Measurements from ENCODE around the gene AGAP1.

Gene AGAP1

DNA sequence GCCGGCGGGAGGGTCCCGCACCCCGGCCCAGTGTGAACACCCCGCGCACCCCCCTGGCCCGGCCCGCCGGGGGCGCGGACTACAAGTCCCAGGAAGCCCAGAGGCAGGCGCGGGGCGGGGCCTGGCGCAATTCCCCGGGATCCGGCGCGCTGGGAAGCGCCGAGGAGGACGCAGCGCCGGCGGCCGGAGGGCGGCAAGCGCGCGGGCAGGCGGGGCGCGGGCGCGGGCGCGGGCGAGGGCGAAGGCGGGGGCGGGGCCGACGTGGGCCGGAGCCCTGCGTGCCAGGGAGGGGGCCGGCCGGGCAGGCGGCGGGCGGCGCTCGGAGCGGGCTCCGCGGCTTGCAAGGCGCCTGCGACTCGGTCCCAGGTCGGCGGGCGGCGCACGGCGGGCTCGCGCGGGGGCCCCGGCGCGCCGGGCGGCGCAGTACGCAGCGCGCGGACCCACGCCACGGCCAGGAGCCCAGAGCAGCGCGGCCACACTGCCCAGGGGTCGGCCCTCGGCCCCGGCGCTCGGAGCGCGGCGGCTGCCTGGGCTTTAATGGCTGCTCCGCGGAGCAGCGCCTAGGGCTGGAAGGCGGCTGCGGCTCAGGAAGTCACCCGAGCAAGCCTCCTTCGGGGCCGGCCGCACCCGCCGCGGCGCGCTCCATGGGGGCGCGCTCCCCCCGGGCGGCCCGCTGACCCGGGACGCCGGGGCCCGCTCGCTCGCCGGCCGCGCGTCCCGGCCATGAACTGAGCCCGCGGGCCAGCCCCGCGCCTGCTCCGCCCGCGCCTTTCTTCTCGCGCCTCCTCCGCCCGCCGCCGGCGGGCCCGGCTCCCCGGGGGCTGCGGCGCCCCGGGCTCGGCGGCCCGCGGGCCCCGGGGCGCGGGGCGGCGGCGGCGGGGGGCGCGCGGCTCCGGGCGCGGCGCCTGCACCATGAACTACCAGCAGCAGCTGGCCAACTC, at the start of gene AGAP1:
Gene AGAP1, plus strand, starts transcription at position 269 of the 941 bp plus-strand sequence.
- peak; percentile 85 to 93 for DNase-seq (ENCODE audit: low read depth in 2 of 2)
- TF ChIP-seq, protein P1, sequence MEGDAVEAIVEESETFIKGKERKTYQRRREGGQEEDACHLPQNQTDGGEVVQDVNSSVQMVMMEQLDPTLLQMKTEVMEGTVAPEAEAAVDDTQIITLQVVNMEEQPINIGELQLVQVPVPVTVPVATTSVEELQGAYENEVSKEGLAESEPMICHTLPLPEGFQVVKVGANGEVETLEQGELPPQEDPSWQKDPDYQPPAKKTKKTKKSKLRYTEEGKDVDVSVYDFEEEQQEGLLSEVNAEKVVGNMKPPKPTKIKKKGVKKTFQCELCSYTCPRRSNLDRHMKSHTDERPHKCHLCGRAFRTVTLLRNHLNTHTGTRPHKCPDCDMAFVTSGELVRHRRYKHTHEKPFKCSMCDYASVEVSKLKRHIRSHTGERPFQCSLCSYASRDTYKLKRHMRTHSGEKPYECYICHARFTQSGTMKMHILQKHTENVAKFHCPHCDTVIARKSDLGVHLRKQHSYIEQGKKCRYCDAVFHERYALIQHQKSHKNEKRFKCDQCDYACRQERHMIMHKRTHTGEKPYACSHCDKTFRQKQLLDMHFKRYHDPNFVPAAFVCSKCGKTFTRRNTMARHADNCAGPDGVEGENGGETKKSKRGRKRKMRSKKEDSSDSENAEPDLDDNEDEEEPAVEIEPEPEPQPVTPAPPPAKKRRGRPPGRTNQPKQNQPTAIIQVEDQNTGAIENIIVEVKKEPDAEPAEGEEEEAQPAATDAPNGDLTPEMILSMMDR (IDR thresholded peaks at IDR 0.05; ENCODE audit: low read depth, low read length) = no peak
- peak within 1 kb of the TSS; percentile 65 to 67 for H3K4me3 ChIP-seq (replicated peaks in 1 of 2; ENCODE audit: low read depth in 2 of 2, low read length in 2 of 2)

DNA sequence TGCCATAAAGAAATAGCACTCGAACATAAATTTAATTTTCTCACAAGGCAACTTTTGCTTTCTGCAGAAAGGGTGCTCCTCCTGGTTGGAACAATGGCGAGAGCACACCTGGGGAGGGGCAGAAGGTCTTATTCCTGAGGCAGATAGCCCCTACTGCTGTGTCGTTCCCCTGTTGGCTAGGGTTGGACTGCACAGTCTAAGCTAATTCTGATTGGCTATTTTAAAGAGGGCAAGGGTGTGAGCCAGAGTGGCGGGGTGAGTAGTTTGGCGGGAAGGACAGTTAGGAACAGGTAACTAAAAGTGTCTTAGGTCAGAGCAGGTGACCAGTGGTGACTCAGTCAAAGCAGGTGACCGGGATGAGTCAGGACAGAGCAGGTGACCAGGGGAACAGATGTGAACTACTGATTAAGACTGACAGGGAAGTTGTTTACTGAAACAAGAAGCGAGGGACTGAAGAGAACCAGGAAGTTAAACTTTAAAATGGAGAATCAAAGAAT, 49.7 kb upstream of the AGAP1 start:
- TF ChIP-seq, protein P1 (IDR thresholded peaks at IDR 0.05; ENCODE audit: low read depth, low read length) = no peak
- DNase-seq (ENCODE audit: low read depth in 2 of 2) = no peak

GRCh38 chr2:235445116-235445515, 48.7 kb upstream of the AGAP1 start:
- DNase-seq (ENCODE audit: low read depth in 2 of 2) = no peak
- H3K4me3 ChIP-seq (replicated peaks in 1 of 2; ENCODE audit: low read depth in 2 of 2, low read length in 2 of 2) = no peak overlapping the region

More for the DNA sequence above, 49.7 kb upstream of the AGAP1 start:
- no peak overlapping the region for H3K4me3 ChIP-seq (replicated peaks in 1 of 2; ENCODE audit: low read depth in 2 of 2, low read length in 2 of 2)

DNA sequence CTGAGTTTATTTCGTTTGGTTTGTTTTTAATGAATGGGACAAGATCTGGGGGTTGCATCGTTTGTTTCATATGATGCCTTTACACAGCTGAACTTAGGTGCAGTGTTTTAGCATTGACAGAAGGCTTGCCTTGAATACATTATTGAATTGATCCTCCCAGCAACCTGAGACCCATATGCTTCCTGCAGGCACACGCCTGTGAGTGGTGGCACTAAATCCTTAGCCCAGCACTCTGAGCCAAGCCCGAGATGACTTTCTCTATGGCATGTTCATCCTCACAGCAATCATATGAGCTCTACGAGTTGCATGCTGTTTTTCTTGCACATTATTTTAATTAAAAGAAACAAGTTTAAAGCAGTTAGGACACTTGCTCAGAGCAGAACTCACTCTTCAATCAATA, 47.8 kb upstream of the AGAP1 start:
- TF ChIP-seq, protein P1 (IDR thresholded peaks at IDR 0.05; ENCODE audit: low read depth, low read length) = no peak
- no peak overlapping the region for H3K4me3 ChIP-seq (replicated peaks in 1 of 2; ENCODE audit: low read depth in 2 of 2, low read length in 2 of 2)
- DNase-seq (ENCODE audit: low read depth in 2 of 2) = no peak

More at GRCh38 chr2:235445116-235445515, 48.7 kb upstream of the AGAP1 start:
- TF ChIP-seq, protein P1 (IDR thresholded peaks at IDR 0.05; ENCODE audit: low read depth, low read length) = no peak

GRCh38 chr2:235447210-235447609, 46.6 kb upstream of the AGAP1 start:
- peak in 1 of 2 donors; percentile 52 for DNase-seq (ENCODE audit: low read depth in 2 of 2)
- TF ChIP-seq, protein P1 (IDR thresholded peaks at IDR 0.05; ENCODE audit: low read depth, low read length) = no peak
- H3K4me3 ChIP-seq (replicated peaks in 1 of 2; ENCODE audit: low read depth in 2 of 2, low read length in 2 of 2) = no peak overlapping the region

- DNase-seq (ENCODE audit: low read depth in 2 of 2) = no peak
- TF ChIP-seq, protein P1 (IDR thresholded peaks at IDR 0.05; ENCODE audit: low read depth, low read length) = no peak
Measured at GRCh38 chr2:235449568-235449967, 44.3 kb upstream of the AGAP1 start.

More at GRCh38 chr2:235449568-235449967, 44.3 kb upstream of the AGAP1 start:
- H3K4me3 ChIP-seq (replicated peaks in 1 of 2; ENCODE audit: low read depth in 2 of 2, low read length in 2 of 2) = no peak overlapping the region

Measured in cardiac fibroblast (primary cell).